ENCODE results near the gene TTC34.

TTC34 gene

DNA sequence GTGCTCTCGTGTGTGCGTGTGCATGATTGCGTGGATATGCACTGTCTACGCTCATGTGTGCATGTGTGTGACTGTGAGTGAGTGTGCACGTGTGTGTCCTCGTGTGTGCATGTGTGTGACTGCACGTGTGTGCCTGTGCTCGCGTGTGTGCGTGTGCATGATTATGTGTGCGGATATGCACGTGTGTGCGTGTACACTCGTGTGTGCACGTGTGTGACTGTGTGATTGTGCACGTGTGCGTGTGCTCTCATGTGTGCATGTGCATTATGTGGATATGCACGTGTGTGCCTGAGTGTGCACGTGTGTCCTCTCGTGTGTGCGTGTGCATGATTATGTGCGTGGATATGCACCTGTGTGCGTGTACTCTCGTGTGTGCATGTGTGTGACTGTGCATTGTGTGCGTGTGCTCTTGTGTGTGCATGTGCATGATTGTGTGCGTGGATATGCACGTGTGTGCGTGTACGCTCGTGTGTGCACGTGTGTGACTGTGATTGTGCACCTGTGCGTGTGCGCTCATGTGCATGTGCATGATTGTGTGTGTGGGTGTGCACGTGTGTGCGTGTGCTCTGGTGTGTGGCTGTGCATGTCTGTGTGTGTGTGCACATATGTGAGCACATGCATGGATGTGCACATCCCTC is 170.9 kb downstream of the TTC34 start:
- H3K9me3 ChIP-seq (ENCODE audit: insufficient read depth, low read depth, low read length) = peaks cover 20% of the 10 kb centered on the region
- H2AK5ac ChIP-seq (ENCODE audit: low read length) = no peak overlapping the region
- H2BK120ac ChIP-seq (ENCODE audit: insufficient read depth, low read length, poor library complexity) = no peak overlapping the region
- H4K8ac ChIP-seq (ENCODE audit: low read depth, low read length) = no peak overlapping the region
- no peak overlapping the region for H4K12ac ChIP-seq (ENCODE audit: low read depth, low read length)
- WGBS (ENCODE audit: extremely low coverage, insufficient coverage, insufficient read length) = no CpG with 5 or more reads among the region's 35 CpGs
- H2BK5ac ChIP-seq (ENCODE audit: low read depth, low read length, poor library complexity) = no peak overlapping the region
- no peak overlapping the region for H3K4ac ChIP-seq (ENCODE audit: low read depth, low read length)
- H3K14ac ChIP-seq (ENCODE audit: low read length) = no peak overlapping the region
- H3K36me3 ChIP-seq (ENCODE audit: control insufficient read depth in 1 of 2, insufficient read depth in 2 of 2, low read length in 2 of 2) = no peaks in the 10 kb centered on the region
- no peak overlapping the region for H2BK12ac ChIP-seq (ENCODE audit: low read length)
- no peaks in the 10 kb centered on the region for H3K79me2 ChIP-seq (ENCODE audit: control insufficient read depth, insufficient read depth, low read length, poor library complexity)
- H3K4me3 ChIP-seq (ENCODE audit: low read depth, low read length) = peak overlapping the region; percentile 33
- no peak overlapping the region for H3K27ac ChIP-seq (ENCODE audit: low read depth, low read length)
- H3K4me1 ChIP-seq (ENCODE audit: control insufficient read depth in 1 of 2, insufficient read depth in 2 of 2, low read length in 2 of 2) = no peaks in the 10 kb centered on the region
- H4K91ac ChIP-seq (ENCODE audit: low read depth, low read length) = no peak overlapping the region
- no peak overlapping the region for H3K4me2 ChIP-seq (ENCODE audit: low read length)
- no peak overlapping the region for H2AFZ ChIP-seq (ENCODE audit: insufficient read depth, low read length, poor library complexity)
- no peak overlapping the region for H3K9ac ChIP-seq (ENCODE audit: low read length)
- peaks cover 27% of the 10 kb centered on the region for H3K27me3 ChIP-seq (ENCODE audit: insufficient read depth, low read length)
- no peak for DNase-seq
- no peaks in the 10 kb centered on the region for H3K79me1 ChIP-seq (ENCODE audit: low read length)
- no peak overlapping the region for H3K23ac ChIP-seq (ENCODE audit: low read length)
- no peak overlapping the region for H3K18ac ChIP-seq (ENCODE audit: low read length)

GRCh38 chr1:2629627-2630497 is 171.6 kb downstream of the TTC34 start:
- H2AFZ ChIP-seq (ENCODE audit: insufficient read depth, low read length, poor library complexity) = no peak overlapping the region
- H4K8ac ChIP-seq (ENCODE audit: low read depth, low read length) = no peak overlapping the region
- no peak overlapping the region for H3K27ac ChIP-seq (ENCODE audit: low read depth, low read length)
- no peak overlapping the region for H2AK5ac ChIP-seq (ENCODE audit: low read length)
- no peak overlapping the region for H2BK120ac ChIP-seq (ENCODE audit: insufficient read depth, low read length, poor library complexity)
- no peaks in the 10 kb centered on the region for H3K79me2 ChIP-seq (ENCODE audit: control insufficient read depth, insufficient read depth, low read length, poor library complexity)
- no peak overlapping the region for H4K12ac ChIP-seq (ENCODE audit: low read depth, low read length)
- H3K9me3 ChIP-seq (ENCODE audit: insufficient read depth, low read depth, low read length) = peaks cover 20% of the 10 kb centered on the region
- H3K23ac ChIP-seq (ENCODE audit: low read length) = no peak overlapping the region
- no peak overlapping the region for H3K18ac ChIP-seq (ENCODE audit: low read length)
- H2BK5ac ChIP-seq (ENCODE audit: low read depth, low read length, poor library complexity) = no peak overlapping the region
- H3K27me3 ChIP-seq (ENCODE audit: insufficient read depth, low read length) = peaks cover 27% of the 10 kb centered on the region
- H3K4ac ChIP-seq (ENCODE audit: low read depth, low read length) = no peak overlapping the region
- H3K79me1 ChIP-seq (ENCODE audit: low read length) = no peaks in the 10 kb centered on the region
- H3K4me1 ChIP-seq (ENCODE audit: control insufficient read depth in 1 of 2, insufficient read depth in 2 of 2, low read length in 2 of 2) = no peaks in the 10 kb centered on the region
- H3K36me3 ChIP-seq (ENCODE audit: control insufficient read depth in 1 of 2, insufficient read depth in 2 of 2, low read length in 2 of 2) = no peaks in the 10 kb centered on the region
- no peak overlapping the region for H3K9ac ChIP-seq (ENCODE audit: low read length)
- no peak overlapping the region for H4K91ac ChIP-seq (ENCODE audit: low read depth, low read length)
- no peak overlapping the region for H3K4me2 ChIP-seq (ENCODE audit: low read length)
- DNase-seq = no peak
- peak overlapping the region; percentile 33 for H3K4me3 ChIP-seq (ENCODE audit: low read depth, low read length)
- WGBS (ENCODE audit: extremely low coverage, insufficient coverage, insufficient read length) = no CpG with 5 or more reads among the region's 23 CpGs
- H2BK12ac ChIP-seq (ENCODE audit: low read length) = no peak overlapping the region
- no peak overlapping the region for H3K14ac ChIP-seq (ENCODE audit: low read length)

- Histone ChIP-seq H3K4me2 (ENCODE audit: low read length) (no peak overlapping the region), H3K79me2 (ENCODE audit: control insufficient read depth, insufficient read depth, low read length, poor library complexity) (no peaks in the 10 kb centered on the region), H3K9me3 (ENCODE audit: insufficient read depth, low read depth, low read length) (peaks cover 20% of the 10 kb centered on the region), H2AFZ (ENCODE audit: insufficient read depth, low read length, poor library complexity) (no peak overlapping the region), H3K27ac (ENCODE audit: low read depth, low read length) (no peak overlapping the region), H3K18ac (ENCODE audit: low read length) (no peak overlapping the region), H3K14ac (ENCODE audit: low read length) (no peak overlapping the region), H3K79me1 (ENCODE audit: low read length) (no peaks in the 10 kb centered on the region), H2BK12ac (ENCODE audit: low read length) (no peak overlapping the region), H3K4me1 (ENCODE audit: control insufficient read depth in 1 of 2, insufficient read depth in 2 of 2, low read length in 2 of 2) (no peaks in the 10 kb centered on the region), H4K8ac (ENCODE audit: low read depth, low read length) (no peak overlapping the region), H4K12ac (ENCODE audit: low read depth, low read length) (no peak overlapping the region), H3K4ac (ENCODE audit: low read depth, low read length) (no peak overlapping the region), H3K23ac (ENCODE audit: low read length) (no peak overlapping the region), H3K9ac (ENCODE audit: low read length) (no peak overlapping the region), H3K4me3 (ENCODE audit: low read depth, low read length) (no peak overlapping the region), H2BK120ac (ENCODE audit: insufficient read depth, low read length, poor library complexity) (no peak overlapping the region), H2AK5ac (ENCODE audit: low read length) (no peak overlapping the region), H4K91ac (ENCODE audit: low read depth, low read length) (no peak overlapping the region), H3K27me3 (ENCODE audit: insufficient read depth, low read length) (peaks cover 27% of the 10 kb centered on the region), H3K36me3 (ENCODE audit: control insufficient read depth in 1 of 2, insufficient read depth in 2 of 2, low read length in 2 of 2) (no peaks in the 10 kb centered on the region), H2BK5ac (ENCODE audit: low read depth, low read length, poor library complexity) (no peak overlapping the region)
- WGBS (ENCODE audit: extremely low coverage, insufficient coverage, insufficient read length) = no CpG with 5 or more reads among the region's 64 CpGs
- DNase-seq = no peak
Measured at GRCh38 chr1:2628933-2629626, 172.4 kb downstream of the TTC34 start.

GRCh38 chr1:2628191-2628932 is 173.1 kb downstream of the TTC34 start:
- WGBS (ENCODE audit: extremely low coverage, insufficient coverage, insufficient read length) = no CpG with 5 or more reads among the region's 46 CpGs
- Histone ChIP-seq H2AFZ (ENCODE audit: insufficient read depth, low read length, poor library complexity) (no peak overlapping the region), H4K91ac (ENCODE audit: low read depth, low read length) (no peak overlapping the region), H3K36me3 (ENCODE audit: control insufficient read depth in 1 of 2, insufficient read depth in 2 of 2, low read length in 2 of 2) (no peaks in the 10 kb centered on the region), H3K9ac (ENCODE audit: low read length) (no peak overlapping the region), H2BK5ac (ENCODE audit: low read depth, low read length, poor library complexity) (no peak overlapping the region), H3K4ac (ENCODE audit: low read depth, low read length) (no peak overlapping the region), H4K12ac (ENCODE audit: low read depth, low read length) (no peak overlapping the region), H2BK120ac (ENCODE audit: insufficient read depth, low read length, poor library complexity) (no peak overlapping the region), H3K23ac (ENCODE audit: low read length) (no peak overlapping the region), H2AK5ac (ENCODE audit: low read length) (no peak overlapping the region), H3K79me1 (ENCODE audit: low read length) (no peaks in the 10 kb centered on the region), H3K18ac (ENCODE audit: low read length) (no peak overlapping the region), H3K79me2 (ENCODE audit: control insufficient read depth, insufficient read depth, low read length, poor library complexity) (no peaks in the 10 kb centered on the region), H3K9me3 (ENCODE audit: insufficient read depth, low read depth, low read length) (peaks cover 25% of the 10 kb centered on the region), H3K14ac (ENCODE audit: low read length) (no peak overlapping the region), H3K4me2 (ENCODE audit: low read length) (no peak overlapping the region), H3K27me3 (ENCODE audit: insufficient read depth, low read length) (peaks cover 27% of the 10 kb centered on the region), H4K8ac (ENCODE audit: low read depth, low read length) (no peak overlapping the region), H3K27ac (ENCODE audit: low read depth, low read length) (no peak overlapping the region), H3K4me1 (ENCODE audit: control insufficient read depth in 1 of 2, insufficient read depth in 2 of 2, low read length in 2 of 2) (no peaks in the 10 kb centered on the region), H2BK12ac (ENCODE audit: low read length) (no peak overlapping the region), H3K4me3 (ENCODE audit: low read depth, low read length) (no peak overlapping the region)
- DNase-seq = no peak
